ENCODE data around the gene ATP6V1D.
"Not testable (repeated sequence)": the region's sequence is repeated elsewhere in the genome, so short reads cannot be mapped to it uniquely, and the experiment has no call there.

ATP6V1D gene

DNA sequence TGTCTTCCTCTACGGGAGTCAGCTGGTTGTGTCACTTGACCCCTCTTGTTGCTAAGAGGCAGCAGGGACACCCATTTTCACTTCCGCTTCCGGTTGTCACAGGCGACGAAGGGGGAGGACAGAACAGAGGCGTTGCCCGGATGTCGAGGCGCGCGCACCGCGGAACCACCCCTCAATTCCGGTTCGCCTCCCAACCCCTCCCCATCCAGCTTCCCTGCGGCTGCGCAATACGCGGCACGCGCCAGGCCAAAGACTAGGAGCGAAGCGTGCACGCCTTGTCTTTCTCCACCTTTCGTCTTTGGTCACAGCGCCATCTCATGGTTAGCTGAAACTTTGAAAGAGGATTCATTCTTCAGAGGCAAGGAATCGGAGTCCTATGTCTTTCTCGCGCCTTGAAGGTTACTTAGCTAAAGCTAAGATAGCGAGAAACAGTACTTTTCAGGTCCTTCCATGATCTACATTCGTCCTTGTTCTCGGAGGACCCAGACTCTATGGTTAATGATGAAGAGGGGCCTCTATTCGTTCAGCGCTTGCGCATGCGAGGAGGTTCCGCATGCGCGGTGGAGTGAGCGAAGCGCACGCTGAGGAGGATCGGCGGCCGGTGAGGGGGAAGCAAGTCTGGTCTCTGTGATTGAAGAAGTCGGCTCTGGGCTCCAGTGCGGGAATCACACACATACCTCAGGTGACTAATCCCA is at the start of gene ATP6V1D, which contains the start of gene EIF2S1:
Gene ATP6V1D (minus strand): TSS at position 30 of the 695 bp plus-strand sequence. CDS start 106 bp downstream, outside the sequence.
Gene EIF2S1 (plus strand): TSS at position 554 of the 695 bp plus-strand sequence. CDS start 4,440 bp downstream, outside the sequence.
- peak; percentile 84 to 100 (median 99) for DNase-seq

DNA sequence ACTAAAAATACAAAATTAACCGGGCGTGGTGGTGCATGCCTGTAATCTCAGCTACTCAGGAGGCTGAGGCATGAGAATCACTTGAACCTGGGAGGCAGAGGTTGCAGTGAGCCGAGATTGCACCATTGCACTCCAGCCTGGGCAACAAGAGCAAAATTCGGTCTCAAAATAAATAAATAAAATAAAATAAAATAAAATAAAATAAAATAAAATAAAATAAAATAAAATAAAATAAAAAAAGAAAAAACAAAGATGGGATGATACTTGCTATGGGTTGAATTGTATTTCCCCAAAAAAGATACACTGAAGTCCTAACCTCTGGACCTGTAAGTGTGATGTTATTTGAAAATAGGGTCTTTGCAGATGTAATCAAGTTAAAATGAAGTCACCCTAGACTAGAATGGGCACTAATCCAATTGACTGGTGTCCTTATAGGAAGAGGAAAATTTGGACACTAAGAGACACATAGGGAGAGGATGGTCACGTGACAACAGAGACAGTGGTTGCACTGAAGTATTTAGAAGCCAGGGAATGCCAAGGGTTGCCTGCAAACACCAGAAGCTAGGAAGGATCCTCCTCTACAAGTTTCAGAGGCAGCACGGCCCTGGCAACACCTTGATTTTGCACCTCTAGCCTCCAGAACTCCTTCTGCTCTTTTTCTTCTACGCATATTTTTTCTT is 48.7 kb upstream of the ATP6V1D start:
- DNase-seq = not testable (repeated sequence)

DNA sequence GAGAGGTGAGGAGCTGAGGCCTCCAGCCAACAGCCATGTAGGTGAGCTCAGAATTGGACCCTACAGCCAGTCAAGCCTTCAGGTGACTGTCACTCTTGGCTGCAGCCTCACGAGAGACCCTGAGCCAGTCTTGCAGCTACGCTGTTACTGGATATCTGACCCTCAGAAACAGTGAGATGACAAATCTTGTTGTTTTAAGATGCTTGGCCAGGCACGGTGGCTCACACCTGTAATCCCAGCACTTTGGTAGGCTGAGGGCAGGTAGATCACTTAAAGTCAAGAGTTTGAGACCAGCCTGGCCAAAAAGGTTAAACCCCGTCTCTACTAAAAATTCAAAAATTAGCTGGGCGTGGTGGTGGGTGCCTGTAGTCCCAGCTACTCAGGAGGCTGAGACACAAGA is 46.2 kb upstream of the ATP6V1D start:
- no peak for DNase-seq

DNA sequence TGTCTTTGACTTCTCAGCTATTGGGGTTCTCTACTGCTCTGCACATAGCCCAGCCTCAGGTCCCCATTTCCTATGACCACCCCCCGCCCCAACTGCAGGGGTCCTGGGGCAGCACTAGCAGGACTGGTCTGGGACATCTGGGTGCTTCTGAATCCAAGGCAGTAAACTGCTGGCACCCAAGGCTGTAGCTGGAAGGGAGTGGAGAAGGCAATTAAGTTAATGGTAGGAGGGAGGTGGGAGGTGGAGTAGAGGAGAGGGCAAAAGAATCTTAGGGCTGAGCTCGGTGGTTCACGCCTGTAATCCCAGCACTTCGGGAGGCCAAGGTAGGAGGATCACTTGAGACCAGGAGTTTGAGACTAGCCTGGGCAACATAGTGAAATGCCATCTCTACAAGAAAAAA is 40.8 kb upstream of the ATP6V1D start:
- DNase-seq = no peak

DNA sequence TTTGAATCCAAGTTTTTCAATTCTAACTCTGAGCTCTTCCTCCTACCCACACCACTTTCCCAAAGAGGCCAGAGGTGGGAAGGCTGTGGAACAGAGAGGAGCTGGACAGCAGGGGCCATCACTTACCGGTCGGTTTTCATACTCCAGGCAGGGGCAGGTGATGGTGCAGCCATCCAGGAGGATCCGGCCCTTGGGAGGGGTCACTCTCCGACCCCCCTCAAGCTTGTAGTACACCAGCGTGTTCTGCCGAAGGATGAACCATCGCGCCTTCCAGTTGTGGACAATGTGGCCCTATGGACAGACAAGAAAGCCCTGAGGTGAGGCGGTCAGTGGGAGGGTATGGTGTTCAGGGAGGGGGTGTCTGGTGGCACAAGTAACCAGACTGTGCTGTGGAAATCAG is 37.9 kb upstream of the ATP6V1D start:
- DNase-seq = no peak

DNA sequence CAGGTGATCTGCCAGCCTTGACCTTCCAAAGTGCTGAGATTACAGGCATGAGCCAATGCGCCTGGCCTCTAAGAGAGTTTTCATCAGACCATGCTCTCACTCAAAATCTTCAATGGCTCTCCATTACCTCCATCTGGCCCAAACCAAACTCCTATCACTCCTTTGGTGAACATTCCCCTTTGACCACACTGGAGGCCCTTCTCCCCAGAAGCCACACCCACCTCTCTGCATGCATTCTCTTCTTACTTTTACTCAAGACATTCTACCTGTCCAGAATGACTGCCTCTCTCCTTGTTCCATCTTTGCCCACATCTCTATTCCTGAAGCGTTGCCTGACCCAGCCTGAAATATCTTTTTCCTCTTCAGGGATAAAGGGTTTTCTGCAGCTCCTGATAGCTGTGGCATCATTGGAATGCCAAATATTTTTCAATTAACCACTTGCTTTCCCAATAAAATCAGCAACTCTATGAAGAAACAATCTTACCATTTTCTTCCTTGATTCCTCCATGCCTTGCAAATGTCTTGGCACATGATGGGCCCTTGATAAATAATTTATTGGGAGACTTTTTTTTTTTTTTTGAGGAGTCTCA is 36.9 kb upstream of the ATP6V1D start:
- no peak for DNase-seq

DNA sequence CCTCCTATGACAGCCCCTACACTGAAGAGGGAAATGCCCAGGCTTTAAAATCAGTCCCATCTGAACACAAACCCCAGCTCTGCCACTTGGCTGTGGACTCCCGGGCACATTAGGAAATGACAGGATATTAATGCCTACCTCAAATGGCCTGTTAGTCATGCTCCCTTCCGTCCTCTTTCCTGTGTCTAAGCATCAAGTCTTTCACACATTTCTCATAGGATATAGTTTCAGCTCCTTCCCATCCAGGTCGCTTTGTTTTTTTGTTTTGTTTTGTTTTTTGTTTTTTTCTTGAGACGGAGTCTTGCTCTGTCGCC is 36.2 kb upstream of the ATP6V1D start:
- DNase-seq = no peak

DNA sequence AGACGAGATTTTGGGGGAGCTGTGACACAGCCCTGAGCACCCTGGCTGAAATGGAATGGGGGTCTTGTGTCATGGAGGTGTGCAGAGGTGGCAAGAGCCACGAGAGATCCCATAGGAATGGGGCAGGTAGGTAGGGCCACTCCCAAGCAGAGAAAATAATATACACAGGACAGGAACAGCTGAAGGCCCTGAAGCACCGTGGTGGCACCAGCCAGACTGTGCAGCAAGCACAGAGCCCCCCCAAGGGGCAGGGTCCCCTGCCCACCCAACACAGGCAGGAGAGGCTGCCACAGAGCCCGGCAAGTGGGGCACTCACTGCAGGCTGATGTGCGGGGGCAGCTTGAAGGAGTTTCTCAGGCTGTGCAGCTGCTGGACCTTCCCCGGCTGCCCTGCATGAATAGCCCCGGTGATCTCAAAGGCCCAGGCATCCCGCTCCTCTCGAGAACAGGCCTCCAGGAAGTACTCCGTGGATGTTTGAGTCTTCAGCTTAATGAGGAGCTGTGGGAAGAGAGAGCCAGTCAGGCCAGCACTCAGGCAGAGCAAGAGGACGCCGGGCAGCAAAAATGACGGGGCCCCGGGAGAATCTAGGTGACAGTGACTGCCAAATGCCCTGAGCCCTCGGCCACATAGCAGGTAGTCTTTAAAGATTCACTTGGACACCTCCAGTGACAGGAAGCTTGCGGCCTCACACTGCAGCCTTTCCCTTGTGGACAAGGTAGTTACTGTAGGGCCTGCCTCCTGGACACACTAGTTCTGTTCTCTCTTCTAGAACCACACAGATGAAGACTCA is 35.7 kb upstream of the ATP6V1D start:
- DNase-seq = no peak

DNA sequence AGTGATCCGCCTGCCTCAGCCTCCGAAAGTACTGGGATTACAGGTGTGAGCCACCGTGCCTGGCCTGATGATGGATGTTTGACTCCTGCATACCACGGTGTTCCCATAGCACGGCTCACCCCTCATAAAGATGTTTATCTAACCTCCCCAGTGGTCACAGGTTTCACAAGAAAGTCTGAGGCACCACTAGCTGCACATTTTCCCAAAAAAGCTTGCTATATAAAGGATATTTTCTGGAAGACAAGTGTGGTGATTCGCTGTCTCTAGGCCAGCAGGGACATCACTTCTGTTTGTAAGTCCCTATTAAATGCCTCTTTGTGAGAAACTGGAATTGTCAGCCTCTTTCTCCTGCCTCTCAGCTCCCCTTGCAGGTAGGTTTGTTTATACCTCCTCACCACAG is 34.1 kb upstream of the ATP6V1D start:
- DNase-seq = no peak

DNA sequence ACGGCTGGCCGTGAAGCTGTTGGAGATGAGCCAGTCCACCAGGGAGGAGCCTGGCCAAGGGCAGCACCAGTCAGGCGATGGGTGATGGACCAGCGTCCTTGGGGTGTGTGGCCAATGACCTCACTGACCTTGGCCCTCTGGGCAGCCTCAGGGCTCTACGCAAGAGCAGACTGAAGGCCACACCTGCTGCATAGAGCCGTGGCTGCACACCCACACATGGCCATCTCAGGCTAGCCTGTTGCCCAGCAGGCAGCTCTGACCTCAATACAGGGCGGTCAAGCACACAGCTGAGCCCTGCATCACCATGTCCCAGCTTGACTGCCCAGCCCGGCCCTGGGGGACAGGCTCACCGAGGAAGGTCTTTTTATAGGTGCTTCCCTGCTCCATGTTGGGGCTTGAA is 33.2 kb upstream of the ATP6V1D start:
- DNase-seq = no peak

DNA sequence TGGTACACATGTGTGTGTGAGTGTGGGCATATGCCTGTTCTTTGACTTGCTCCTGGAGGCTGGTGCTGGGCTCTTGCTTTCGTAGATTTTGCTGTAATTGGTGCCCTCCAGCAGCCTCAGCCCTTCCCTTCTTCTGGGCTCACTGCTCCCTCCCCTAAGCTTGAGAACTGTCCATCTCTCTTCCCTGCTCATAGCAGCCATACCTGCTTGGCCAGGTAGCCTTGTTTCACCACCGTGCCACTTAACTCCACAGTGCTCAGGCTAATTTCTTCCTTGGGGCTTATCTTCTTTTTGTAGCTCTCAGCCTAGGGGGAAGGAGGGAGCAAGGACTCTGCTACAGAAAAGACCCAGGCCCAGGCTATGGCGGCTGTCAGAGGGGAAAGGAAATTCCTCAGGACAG is 32.5 kb upstream of the ATP6V1D start:
- DNase-seq = no peak

DNA sequence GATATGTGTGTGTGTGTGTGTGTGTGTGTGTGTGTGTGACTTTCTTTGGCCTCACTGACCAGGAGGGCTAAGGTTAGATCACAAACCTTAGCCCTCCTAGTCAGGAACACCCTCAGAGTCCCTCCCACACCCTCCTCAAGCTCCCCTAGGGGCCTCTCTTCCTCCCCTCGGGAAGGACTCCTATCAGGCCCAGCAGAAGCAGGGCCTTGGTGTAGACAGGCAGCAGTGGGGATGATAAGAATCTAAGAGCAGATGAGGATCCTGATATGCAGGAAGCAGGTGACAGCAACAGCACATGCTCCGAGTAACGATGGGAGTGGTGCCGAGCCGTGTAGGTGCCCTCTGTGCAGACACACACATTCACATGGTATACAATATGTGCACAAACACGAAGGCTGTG is 31.7 kb upstream of the ATP6V1D start:
- no peak for DNase-seq

DNA sequence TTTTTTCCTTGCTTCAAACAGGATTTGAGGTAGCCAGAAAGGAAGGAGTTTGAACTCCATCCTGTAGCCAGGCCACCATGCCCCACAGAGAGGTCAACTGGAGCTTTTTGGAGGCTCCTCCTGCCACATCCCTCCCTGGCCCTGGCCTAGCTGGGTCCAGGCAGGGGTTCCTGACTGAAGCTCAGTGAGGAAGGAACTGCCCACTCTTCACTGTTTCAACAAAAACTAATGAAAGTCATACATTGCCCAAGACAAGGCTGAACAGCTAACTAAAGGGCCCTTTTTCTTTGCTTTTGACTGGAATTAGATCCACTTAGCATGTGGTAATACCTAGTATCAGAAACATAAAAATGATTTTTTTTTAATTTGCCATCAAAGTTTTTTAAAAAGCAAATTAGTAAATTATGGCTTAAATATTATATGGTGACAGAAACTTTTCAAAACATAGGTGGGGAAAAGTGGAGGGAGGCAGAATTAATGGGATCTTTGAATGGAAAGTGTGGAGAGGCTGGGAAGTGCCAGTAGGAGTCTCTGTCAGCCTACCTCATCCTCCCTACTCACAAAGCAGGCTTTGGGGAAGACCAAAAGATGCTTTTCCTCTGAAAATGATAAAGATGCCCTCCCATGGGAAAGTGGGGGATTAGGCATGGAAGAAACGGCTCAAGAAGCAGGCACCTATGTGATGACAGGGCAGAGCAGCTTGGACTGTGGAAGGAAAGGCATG is 30.4 kb upstream of the ATP6V1D start:
- no peak for DNase-seq

DNA sequence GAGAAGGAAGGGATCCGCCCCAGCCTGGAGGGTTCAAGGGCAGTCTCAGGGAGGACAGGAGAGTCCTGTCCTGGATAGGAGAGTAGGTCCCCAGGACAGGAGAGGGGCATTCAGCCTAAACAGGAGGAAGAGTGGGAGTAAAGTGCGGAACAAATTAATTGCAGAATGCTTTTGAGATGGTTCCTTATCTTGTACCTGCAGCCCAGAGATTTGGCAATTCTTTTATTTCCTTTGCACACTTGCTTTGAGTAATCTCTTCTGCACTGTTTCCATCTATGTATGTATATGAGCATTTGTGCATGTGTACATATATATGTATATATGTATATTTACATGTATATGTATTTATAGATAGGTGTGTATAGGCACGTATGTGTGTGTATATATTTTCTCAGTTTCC is 29.7 kb upstream of the ATP6V1D start:
- DNase-seq = no peak

DNA sequence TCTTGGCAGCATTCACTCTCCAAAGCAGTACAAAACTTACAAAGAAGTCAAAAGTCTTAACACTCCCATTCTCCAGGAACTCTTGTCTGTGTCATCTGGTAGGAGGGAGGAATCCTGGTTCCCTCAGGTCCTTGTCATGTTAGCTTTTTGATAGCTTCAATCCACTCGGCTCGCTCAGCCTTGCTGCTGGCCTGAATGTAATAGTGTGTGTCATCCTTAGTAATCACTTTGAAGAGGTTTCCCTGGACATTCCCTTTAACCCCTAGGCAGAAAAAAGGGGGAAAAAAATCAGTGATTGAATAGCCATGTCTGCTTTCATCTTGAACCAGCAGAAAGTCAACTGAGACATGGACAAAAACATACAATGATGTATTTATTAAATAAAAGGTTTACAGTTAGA is 27.6 kb upstream of the ATP6V1D start:
- no peak for DNase-seq

DNA sequence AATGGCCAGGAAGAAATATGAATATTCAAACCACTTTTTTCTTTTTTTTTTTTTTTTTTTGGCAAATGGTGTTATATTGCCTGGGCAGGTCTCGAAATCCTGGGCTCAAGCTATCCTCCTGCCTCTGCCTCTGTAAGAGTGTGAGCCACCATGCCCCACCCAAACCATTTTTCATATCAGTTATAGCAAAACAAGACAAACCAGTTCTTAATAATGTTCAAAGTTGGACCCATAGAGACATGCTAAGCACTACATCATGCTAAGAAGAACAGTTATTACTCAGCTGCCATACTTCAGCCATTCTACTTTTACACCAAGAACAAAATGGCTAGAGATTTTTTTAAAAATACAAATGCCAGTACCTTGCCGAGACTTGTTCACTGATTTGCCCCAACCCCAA is 26.0 kb upstream of the ATP6V1D start:
- DNase-seq = no peak

DNA sequence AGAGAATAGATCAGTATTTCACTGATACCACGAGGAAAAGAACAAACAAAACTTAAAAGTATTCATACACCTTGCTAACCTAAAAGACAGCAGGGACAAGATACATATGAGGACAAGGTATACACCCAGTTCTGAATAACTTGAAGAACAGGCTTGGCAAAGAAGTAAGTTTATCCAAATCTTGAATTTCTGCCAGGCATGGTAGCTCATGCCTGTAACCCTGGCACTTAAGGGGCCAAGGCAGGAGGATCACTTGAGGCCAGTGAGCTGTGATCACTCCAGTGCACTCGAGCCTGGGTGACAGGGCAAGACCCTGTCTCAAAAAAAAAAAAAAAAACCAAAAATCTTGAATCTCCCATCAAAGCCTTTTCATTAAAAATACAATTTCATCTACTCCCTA is 25.5 kb upstream of the ATP6V1D start:
- DNase-seq = no peak

DNA sequence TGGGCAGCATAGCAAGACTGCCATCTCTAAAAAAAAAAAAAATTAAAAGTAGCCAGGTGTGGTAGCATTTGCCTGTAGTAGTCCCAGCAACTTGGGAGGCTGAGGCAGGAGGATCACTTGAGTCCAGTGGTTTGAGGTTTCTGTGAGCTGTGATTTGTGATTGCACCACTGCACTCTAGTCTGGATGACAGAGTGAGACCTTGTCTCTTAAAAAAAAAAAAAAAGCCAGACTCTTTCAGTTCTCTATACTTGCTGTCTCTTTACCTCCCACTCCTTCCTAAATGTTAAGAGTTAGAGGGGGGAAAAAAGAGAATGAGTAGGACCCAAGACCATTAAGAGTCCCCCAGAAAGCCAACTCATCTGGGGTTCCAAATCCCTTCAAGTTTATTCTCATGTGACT is 18.3 kb upstream of the ATP6V1D start:
- DNase-seq = no peak

DNA sequence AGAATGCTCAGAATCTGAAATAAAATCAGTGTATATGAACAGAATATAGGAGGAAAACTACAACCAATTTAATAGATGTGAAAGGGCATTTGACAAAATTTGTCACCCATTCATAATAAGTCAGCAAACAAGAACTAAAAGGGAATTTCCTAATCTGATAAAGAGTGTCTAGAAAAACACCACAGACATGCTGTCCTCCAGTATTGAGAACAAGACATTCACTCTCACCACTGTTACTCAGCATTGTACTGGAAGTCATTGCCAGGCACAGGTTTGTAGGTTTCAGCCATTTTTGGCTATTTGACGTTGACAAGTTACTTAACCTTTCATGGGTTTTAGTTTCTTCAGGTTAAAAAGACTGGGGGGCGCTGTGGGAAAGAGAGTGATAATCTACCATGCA is 13.7 kb upstream of the ATP6V1D start:
- DNase-seq = no peak

DNA sequence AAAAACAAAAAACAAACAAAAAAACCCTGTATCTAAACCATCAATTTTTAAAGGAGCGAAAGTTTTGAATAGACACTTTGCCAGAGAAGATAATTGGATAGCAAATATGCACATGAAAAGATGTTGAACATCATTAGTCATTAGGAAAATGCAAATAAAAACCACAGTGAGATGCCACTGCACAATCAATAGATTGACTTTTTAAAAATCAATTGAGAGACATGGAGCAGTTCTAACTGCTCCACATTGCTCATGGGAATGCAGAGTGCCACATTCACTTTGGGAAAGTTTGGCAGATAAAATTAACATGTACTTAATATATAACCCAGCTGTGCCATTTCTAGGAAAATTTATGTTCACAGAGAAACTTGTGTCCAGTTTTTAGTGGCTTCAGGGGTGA is 13.2 kb upstream of the ATP6V1D start:
- no peak for DNase-seq

DNA sequence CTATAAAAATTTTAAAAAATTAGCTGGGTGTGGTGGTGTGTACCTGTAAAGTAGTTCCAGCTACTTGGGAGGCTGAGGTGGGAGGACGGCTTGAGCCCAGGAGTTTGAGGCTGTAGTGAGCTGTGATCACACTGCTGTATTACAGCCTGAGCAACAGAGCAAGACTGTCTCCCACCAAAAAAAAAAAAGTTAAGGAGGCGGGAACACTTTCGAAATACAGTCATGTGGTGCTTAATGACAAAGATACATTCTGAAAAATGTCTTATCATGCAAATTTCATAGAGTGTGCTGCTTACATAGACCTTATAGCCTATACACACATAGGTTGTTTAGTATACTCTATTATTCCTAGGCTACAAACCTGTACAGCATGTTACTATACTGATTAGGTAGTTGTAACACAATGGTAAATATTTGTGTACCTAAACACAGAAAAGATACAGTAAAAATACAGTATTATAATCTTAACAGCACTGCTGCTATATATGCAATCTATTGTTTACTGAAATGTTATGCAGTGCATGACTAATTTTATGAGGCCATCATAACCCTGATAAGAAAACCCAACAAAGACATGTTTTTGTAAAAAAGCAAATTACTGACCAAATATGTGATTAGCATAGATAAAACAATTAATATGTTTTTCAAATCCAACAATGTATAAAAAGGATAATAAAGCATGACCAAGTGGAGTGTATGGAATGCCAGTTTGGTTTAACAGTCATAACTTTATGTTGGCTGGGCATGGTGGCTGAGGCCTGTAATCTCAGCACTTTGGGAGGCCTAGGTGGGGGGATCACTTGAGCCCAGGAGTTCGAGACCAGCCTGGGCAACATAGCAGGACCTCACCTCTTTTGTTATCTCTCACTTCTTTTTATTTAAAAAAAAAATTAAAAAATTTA is 11.9 kb upstream of the ATP6V1D start:
- DNase-seq = no peak

Measured in C1 segment of cervical spinal cord (tissue), 14 donors.